PC-9 (cell line): ENCODE data around the gene ESPNL. TPM values are rescaled to one million over a fixed set of nuclear protein-coding genes. Genes with fewer than 3 reads are reported as not detected.

Source experiments
- BruUV-seq: library from RNA; stranded (reverse); fragments of 400-500 nt; replicated peaks from 2 replicates; lab custom pipeline; 2021; lab: Mats Ljungman, UMichigan
- CTCF ChIA-PET: fragments of 300-600 bp; sonication (Branson Sonifier 250); formaldehyde crosslinking; loops from one replicate; lab custom pipeline; 2022; ENCODE audit warnings: antibody characterized with exemption; lab: Charles Lee
- POLR2A ChIA-PET: fragments of 300-600 bp; sonication (Branson Sonifier 250); formaldehyde crosslinking; loops from one replicate; lab custom pipeline; 2022; ENCODE audit warnings: antibody characterized with exemption; ENCODE audit not compliant: unreplicated experiment; lab: Charles Lee
- DNase-seq, 2 experiments: peaks; one replicate each; pipeline versions ENCODE4 v3.0.0 to v3.0.0-alpha.2; 2015 to 2022; ENCODE audit warnings: mixed read lengths in 1 of 2
- H2AFZ ChIP-seq: fragments of 200-600 bp; sonication (generic); 2 replicates; pipeline ENCODE4 v1.8.1; 2017; ENCODE audit warnings: antibody characterized with exemption
- H3F3A ChIP-seq: fragments of 200-600 bp; sonication (generic); 2 replicates; pipeline ENCODE4 v1.8.1; 2017; ENCODE audit warnings: antibody characterized with exemption, mild to moderate bottlenecking, low read depth; ENCODE audit not compliant: insufficient read depth
- H3K27ac ChIP-seq: fragments of 200-600 bp; sonication (generic); 2 replicates; pipeline ENCODE4 v1.6.1; 2016; ENCODE audit warnings: mixed run types
- H3K27me3 ChIP-seq: fragments of 200-600 bp; sonication (generic); 2 replicates; pipeline ENCODE4 v1.6.1; 2016; ENCODE audit warnings: low read depth, mixed run types; ENCODE audit not compliant: insufficient read depth
- H3K36me3 ChIP-seq: fragments of 200-600 bp; sonication (generic); 2 replicates; pipeline ENCODE4 v1.6.1; 2016; ENCODE audit warnings: low read depth, mixed run types
- H3K4me1 ChIP-seq: fragments of 200-600 bp; sonication (generic); replicated peaks from 2 replicates; pipeline ENCODE4 v1.6.1; 2016; ENCODE audit warnings: mixed run types; ENCODE audit not compliant: insufficient read depth
- H3K4me2 ChIP-seq: fragments of 200-600 bp; sonication (generic); 2 replicates; pipeline ENCODE4 v1.6.1; 2017; ENCODE audit warnings: mixed run types
- H3K4me3 ChIP-seq: fragments of 200-600 bp; sonication (generic); 2 replicates; pipeline ENCODE4 v1.6.1; 2016; ENCODE audit warnings: mixed run types
- H3K79me2 ChIP-seq: fragments of 200-600 bp; sonication (generic); 2 replicates; pipeline ENCODE4 v1.6.1; 2017; ENCODE audit warnings: low read depth, mixed run types
- H3K9me2 ChIP-seq: fragments of 200-600 bp; sonication (generic); 2 replicates; pipeline ENCODE4 v1.8.1; 2017; ENCODE audit warnings: mild to moderate bottlenecking; ENCODE audit not compliant: insufficient read depth
- H3K9me3 ChIP-seq: fragments of 200-600 bp; sonication (generic); 2 replicates; pipeline ENCODE4 v1.8.1; 2016; ENCODE audit warnings: low read depth; ENCODE audit not compliant: insufficient read depth
- H4K20me1 ChIP-seq: fragments of 200-600 bp; sonication (generic); 2 replicates; pipeline ENCODE4 v1.8.1; 2017; ENCODE audit not compliant: insufficient read depth
- CTCF ChIP-seq: fragments of 200-600 bp; sonication (generic); conservative IDR thresholded peaks from 2 replicates; pipeline ENCODE4 v1.6.1; 2017; ENCODE audit warnings: mixed run types, antibody characterized with exemption, mild to moderate bottlenecking, moderate library complexity
- EZH2 ChIP-seq: fragments of 200-600 bp; sonication (generic); IDR thresholded peaks from 2 replicates; pipeline ENCODE4 v1.8.0; 2017; ENCODE audit warnings: antibody characterized with exemption, low read depth
- intact Hi-C: fragments of 100-400 bp; cut with micrococcal nuclease; formaldehyde crosslinking; loops from one replicate; pipeline ENCODE4 v1.10.0; 2022; ENCODE audit not compliant: unreplicated experiment
- total RNA-seq: library from RNA; stranded (reverse); gene quantifications from 2 replicates; pipeline ENCODE4 v1.2.3, GENCODE V29; 2021

ESPNL gene
- total RNA-seq, 1 experiment from 2014 or later = 1.1 TPM

- ChIA-PET POLR2A (no interaction called here), CTCF (no interaction called here)
- no peaks in the 10 kb centered on the region for H3K27me3 ChIP-seq
- no peak overlapping the region for H3K4me2 ChIP-seq
- peaks cover 1% of the 10 kb centered on the region; the same call in 1 of the 2 replicates for H3K79me2 ChIP-seq
- no peaks in the 10 kb centered on the region; the same call in 1 of the 2 replicates for H3F3A ChIP-seq
- H3K9me3 ChIP-seq = peaks cover 3% of the 10 kb centered on the region; the same call in 1 of the 2 replicates
- peaks cover 10% of the 10 kb centered on the region for H3K36me3 ChIP-seq
- H3K4me1 ChIP-seq = no peaks in the 10 kb centered on the region
- H2AFZ ChIP-seq = no peak overlapping the region
- intact Hi-C loops = loop anchor here (10.0 kb wide), 1 partner anchor 117 kb away; no protein-coding TSS in a partner anchor
- no peaks in the 10 kb centered on the region for H3K9me2 ChIP-seq
- no peaks in the 10 kb centered on the region for H4K20me1 ChIP-seq
- DNase-seq = no peak
- no peak overlapping the region for H3K27ac ChIP-seq
- TF ChIP-seq CTCF = no peak
- no peak for TF ChIP-seq EZH2
- BruUV-seq = no TSS peak
- no peak overlapping the region for H3K4me3 ChIP-seq
Measured at GRCh38 chr2:238067939-238068338, 32.2 kb upstream of the ESPNL start.

GRCh38 chr2:238069021-238069709 lies 31.0 kb upstream of the ESPNL start:
- no peaks in the 10 kb centered on the region; the same call in 1 of the 2 replicates for H3K9me2 ChIP-seq
- intact Hi-C loops = loop anchor here (10.0 kb wide), 1 partner anchor 116 kb away; no protein-coding TSS in a partner anchor
- no peak overlapping the region for H3K4me2 ChIP-seq
- H3K4me3 ChIP-seq = no peak overlapping the region
- H3K4me1 ChIP-seq = no peaks in the 10 kb centered on the region
- no peaks in the 10 kb centered on the region; the same call in 1 of the 2 replicates for H3F3A ChIP-seq
- CTCF ChIA-PET = no interaction called here
- no peaks in the 10 kb centered on the region for H4K20me1 ChIP-seq
- H3K27me3 ChIP-seq = no peaks in the 10 kb centered on the region
- TF ChIP-seq CTCF = no peak
- no peak for TF ChIP-seq EZH2
- peaks cover 10% of the 10 kb centered on the region for H3K36me3 ChIP-seq
- POLR2A ChIA-PET = no interaction called here
- H3K27ac ChIP-seq = no peak overlapping the region
- DNase-seq = no peak
- no peak overlapping the region for H2AFZ ChIP-seq
- H3K79me2 ChIP-seq = no peaks in the 10 kb centered on the region
- H3K9me3 ChIP-seq = peaks cover 3% of the 10 kb centered on the region; the same call in 1 of the 2 replicates
- BruUV-seq = no TSS peak

- TF ChIP-seq CTCF = no peak
- no peaks in the 10 kb centered on the region for H3K79me2 ChIP-seq
- H2AFZ ChIP-seq = no peak overlapping the region
- H3F3A ChIP-seq = 0 out of 2 replicates have a peak, but pooled peaks cover 2% of the 10 kb centered on the region
- no peak for DNase-seq
- H3K4me2 ChIP-seq = no peak overlapping the region
- intact Hi-C loops = loop anchor here (10.0 kb wide), 1 partner anchor 115 kb away; no protein-coding TSS in a partner anchor
- CTCF ChIA-PET = no interaction called here
- peaks cover 12% of the 10 kb centered on the region for H3K36me3 ChIP-seq
- no peaks in the 10 kb centered on the region; the same call in 1 of the 2 replicates for H3K9me2 ChIP-seq
- no TSS peak for BruUV-seq
- POLR2A ChIA-PET = no interaction called here
- H3K27ac ChIP-seq = no peak overlapping the region
- H3K27me3 ChIP-seq = no peaks in the 10 kb centered on the region
- no peaks in the 10 kb centered on the region for H3K4me1 ChIP-seq
- H3K9me3 ChIP-seq = peaks cover 3% of the 10 kb centered on the region; the same call in 1 of the 2 replicates
- no peaks in the 10 kb centered on the region for H4K20me1 ChIP-seq
- no peak overlapping the region for H3K4me3 ChIP-seq
Measured at GRCh38 chr2:238069877-238070276, 30.3 kb upstream of the ESPNL start.
